Hepatocyte (in vitro differentiated cells): ENCODE results near the gene PRM3. TPM values are rescaled to one million over a fixed set of nuclear protein-coding genes. Genes with fewer than 3 reads are reported as not detected.

ENCODE experiments used
- DNase-seq: peaks from one replicate; pipeline ENCODE4 v3.0.0-alpha.2; 2016; ENCODE audit warnings: low spot score
- H2AFZ ChIP-seq: fragments of 200-600 bp; sonication (generic); 2 replicates; pipeline ENCODE4 v1.6.0; 2016; ENCODE audit warnings: antibody characterized with exemption, mild to moderate bottlenecking
- H3K27ac ChIP-seq: fragments of 200-600 bp; sonication (generic); 2 replicates; pipeline ENCODE4 v1.5.1; 2016; ENCODE audit warnings: mild to moderate bottlenecking
- H3K27me3 ChIP-seq: fragments of 200-600 bp; sonication (generic); 2 replicates; pipeline ENCODE4 v1.6.1; 2016
- H3K36me3 ChIP-seq: fragments of 200-600 bp; sonication (generic); replicated peaks from 2 replicates; pipeline ENCODE4 v1.5.1; 2016; ENCODE audit warnings: low read depth; ENCODE audit not compliant: insufficient read depth
- H3K4me1 ChIP-seq: fragments of 200-600 bp; sonication (generic); 2 replicates; pipeline ENCODE4 v1.5.1; 2016; ENCODE audit warnings: mild to moderate bottlenecking, moderate library complexity; ENCODE audit not compliant: insufficient read depth
- H3K4me2 ChIP-seq: fragments of 200-600 bp; sonication (generic); 2 replicates; pipeline ENCODE4 v1.6.0; 2016
- H3K4me3 ChIP-seq: fragments of 200-600 bp; sonication (generic); 2 replicates; pipeline ENCODE4 v1.5.1; 2016; ENCODE audit warnings: mild to moderate bottlenecking
- H3K79me2 ChIP-seq: fragments of 200-600 bp; sonication (generic); 2 replicates; pipeline ENCODE4 v1.6.0; 2017; ENCODE audit warnings: mild to moderate bottlenecking
- H3K9me2 ChIP-seq: fragments of 200-600 bp; sonication (generic); replicated peaks from 2 replicates; pipeline ENCODE4 v1.6.0; 2017; ENCODE audit warnings: mild to moderate bottlenecking; ENCODE audit not compliant: insufficient read depth
- H3K9me3 ChIP-seq: fragments of 200-600 bp; sonication (generic); 2 replicates; pipeline ENCODE4 v1.5.1; 2016; ENCODE audit warnings: low read depth, mild to moderate bottlenecking
- H4K20me1 ChIP-seq: fragments of 200-600 bp; sonication (generic); 2 replicates; pipeline ENCODE4 v1.6.0; 2016; ENCODE audit warnings: mild to moderate bottlenecking; ENCODE audit not compliant: insufficient read depth, poor library complexity, severe bottlenecking
- EZH2 ChIP-seq: fragments of 200-600 bp; sonication (generic); IDR thresholded peaks from 2 replicates; pipeline ENCODE4 v1.6.1; 2016; ENCODE audit warnings: antibody characterized with exemption, mild to moderate bottlenecking, borderline replicate concordance
- EZH2phosphoT487 ChIP-seq: fragments of 200-600 bp; sonication (generic); IDR thresholded peaks from one replicate; pipeline ENCODE4 v1.6.1; 2018; ENCODE audit warnings: antibody characterized with exemption, mild to moderate bottlenecking, low read depth, moderate library complexity; ENCODE audit not compliant: unreplicated experiment, severe bottlenecking
- WGBS: methylation state at CpG from one replicate; pipeline ENCODE4 v1.1.6; 2016; ENCODE audit warnings: low lambda C conversion rate; ENCODE audit errors: missing lambda C conversion rate; 5-methylcytosine and 5-hydroxymethylcytosine counted together
- polyA plus RNA-seq: library from polyadenylated mRNA; unstranded; fragments of >200 nt; fragmentation: Nextera tagmentation; extraction: Ambion mirVana; gene quantifications from 2 replicates; pipeline ENCODE4 v1.2.1, GENCODE V29; 2016
- total RNA-seq: library from RNA; depleted of rRNA; stranded (reverse); fragments of >200 nt; gene quantifications from 2 replicates; pipeline ENCODE4 v1.2.3, GENCODE V29; 2014
- TF ChIP-seq, protein P1 (sequence below): fragments of 200-600 bp; sonication (generic); IDR thresholded peaks from 2 replicates; pipeline ENCODE4 v1.5.1; 2016; ENCODE audit warnings: antibody characterized with exemption, mild to moderate bottlenecking; ENCODE audit not compliant: poor library complexity

PRM3 gene
- total and polyA plus RNA-seq, 2 experiments from 2014 or later, result not detected

DNA sequence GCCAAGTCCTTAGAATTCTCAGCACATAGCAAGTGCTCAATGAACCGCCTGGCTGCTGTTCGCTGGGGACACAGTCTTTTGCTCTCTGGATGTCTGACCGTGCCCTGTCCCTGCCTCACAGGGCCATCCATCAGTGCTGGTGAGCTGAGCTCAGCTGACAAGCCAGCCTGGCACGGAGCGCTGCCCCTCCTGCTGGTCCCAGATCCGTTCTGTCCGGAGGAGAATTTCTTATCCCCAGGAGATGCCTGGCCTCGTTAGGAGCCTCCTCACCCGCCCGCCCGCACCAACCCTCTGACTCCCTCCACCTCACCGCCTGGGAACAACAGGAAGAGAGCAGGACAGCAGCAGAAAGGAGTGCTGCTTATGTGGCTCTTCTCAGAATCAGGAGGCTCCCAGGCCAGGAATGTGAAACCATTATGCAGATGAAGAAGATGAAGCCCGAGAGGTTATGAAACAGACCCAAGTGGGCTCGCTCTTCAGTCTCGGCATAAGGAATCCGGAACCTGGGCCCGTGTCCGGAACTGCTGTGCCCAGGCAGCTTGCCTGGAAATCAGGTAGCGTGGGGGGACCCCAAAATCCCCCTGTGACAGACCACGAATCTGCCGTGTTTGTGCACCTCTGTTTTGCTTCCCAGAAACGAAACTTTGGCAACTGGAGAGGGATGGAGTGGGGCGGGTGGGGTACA lies 43.0 kb upstream of the PRM3 start:
- TF ChIP-seq EZH2phosphoT487 (no peak), EZH2 (no peak)
- TF ChIP-seq, protein P1, sequence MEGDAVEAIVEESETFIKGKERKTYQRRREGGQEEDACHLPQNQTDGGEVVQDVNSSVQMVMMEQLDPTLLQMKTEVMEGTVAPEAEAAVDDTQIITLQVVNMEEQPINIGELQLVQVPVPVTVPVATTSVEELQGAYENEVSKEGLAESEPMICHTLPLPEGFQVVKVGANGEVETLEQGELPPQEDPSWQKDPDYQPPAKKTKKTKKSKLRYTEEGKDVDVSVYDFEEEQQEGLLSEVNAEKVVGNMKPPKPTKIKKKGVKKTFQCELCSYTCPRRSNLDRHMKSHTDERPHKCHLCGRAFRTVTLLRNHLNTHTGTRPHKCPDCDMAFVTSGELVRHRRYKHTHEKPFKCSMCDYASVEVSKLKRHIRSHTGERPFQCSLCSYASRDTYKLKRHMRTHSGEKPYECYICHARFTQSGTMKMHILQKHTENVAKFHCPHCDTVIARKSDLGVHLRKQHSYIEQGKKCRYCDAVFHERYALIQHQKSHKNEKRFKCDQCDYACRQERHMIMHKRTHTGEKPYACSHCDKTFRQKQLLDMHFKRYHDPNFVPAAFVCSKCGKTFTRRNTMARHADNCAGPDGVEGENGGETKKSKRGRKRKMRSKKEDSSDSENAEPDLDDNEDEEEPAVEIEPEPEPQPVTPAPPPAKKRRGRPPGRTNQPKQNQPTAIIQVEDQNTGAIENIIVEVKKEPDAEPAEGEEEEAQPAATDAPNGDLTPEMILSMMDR, result no peak
- H3K36me3 ChIP-seq, result no peaks in the 10 kb centered on the region
- H3K79me2 ChIP-seq, result no peaks in the 10 kb centered on the region
- 67% methylated on average over 21 of the region's 23 CpGs for WGBS
- H3K27ac ChIP-seq, result peak overlapping the region; percentile 74
- no peaks in the 10 kb centered on the region for H4K20me1 ChIP-seq
- no peak for DNase-seq
- H2AFZ ChIP-seq, result no peak overlapping the region
- peak overlapping the region; percentile 31 for H3K4me2 ChIP-seq
- peaks cover 17% of the 10 kb centered on the region for H3K4me1 ChIP-seq
- H3K27me3 ChIP-seq, result no peaks in the 10 kb centered on the region
- no peak overlapping the region for H3K4me3 ChIP-seq
- H3K9me3 ChIP-seq, result no peaks in the 10 kb centered on the region
- H3K9me2 ChIP-seq, result no peaks in the 10 kb centered on the region

DNA sequence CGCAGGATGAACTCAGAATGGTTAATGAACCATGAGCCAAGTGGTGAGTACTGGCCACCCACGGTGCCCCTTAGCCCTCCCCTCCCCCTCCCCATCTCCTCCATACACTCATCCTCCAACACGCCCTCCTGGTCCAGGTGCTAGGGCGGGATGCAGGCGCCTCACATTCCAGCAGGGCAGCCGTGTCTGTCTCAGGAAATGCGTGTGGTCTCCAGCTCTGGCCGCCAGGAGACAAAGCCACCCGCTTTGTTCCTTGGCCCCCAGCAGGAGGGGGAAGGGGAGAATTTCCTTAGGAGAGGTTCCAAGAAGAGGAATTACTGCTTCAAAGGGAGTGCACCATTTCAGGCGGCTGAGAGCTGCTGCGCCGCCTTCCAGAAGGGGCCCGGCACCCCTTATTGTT lies 42.1 kb upstream of the PRM3 start:
- WGBS, result 28% methylated on average over 12 of the region's 13 CpGs
- no peak overlapping the region for H3K4me2 ChIP-seq

GRCh38 chr16:11314309-11314894 lies 41.0 kb upstream of the PRM3 start:
- Histone ChIP-seq H3K4me2 (no peak overlapping the region), H3K27ac (peak overlapping the region; percentile 59)
- TF ChIP-seq, protein P1, result no peak
- no peak for TF ChIP-seq EZH2

More for the DNA sequence above, 42.1 kb upstream of the PRM3 start:
- Histone ChIP-seq H3K27me3 (no peaks in the 10 kb centered on the region), H3K4me3 (no peak overlapping the region), H3K9me3 (no peaks in the 10 kb centered on the region), H3K27ac (peak overlapping the region; percentile 74), H4K20me1 (no peaks in the 10 kb centered on the region), H3K4me1 (peaks cover 17% of the 10 kb centered on the region), H3K9me2 (no peaks in the 10 kb centered on the region), H2AFZ (no peak overlapping the region), H3K36me3 (no peaks in the 10 kb centered on the region), H3K79me2 (no peaks in the 10 kb centered on the region)
- DNase-seq, result peak; percentile 69
- TF ChIP-seq EZH2phosphoT487, result no peak
- no peak for TF ChIP-seq EZH2
- TF ChIP-seq, protein P1, result no peak

More at GRCh38 chr16:11314309-11314894, 41.0 kb upstream of the PRM3 start:
- peaks cover 18% of the 10 kb centered on the region for H3K4me1 ChIP-seq
- DNase-seq, result no peak
- H4K20me1 ChIP-seq, result no peaks in the 10 kb centered on the region
- H3K27me3 ChIP-seq, result no peaks in the 10 kb centered on the region
- no peaks in the 10 kb centered on the region for H3K9me3 ChIP-seq
- no peaks in the 10 kb centered on the region for H3K79me2 ChIP-seq
- no peaks in the 10 kb centered on the region for H3K9me2 ChIP-seq
- no peaks in the 10 kb centered on the region for H3K36me3 ChIP-seq
- 90% methylated on average over 8 of the region's 8 CpGs for WGBS
- H3K4me3 ChIP-seq, result no peak overlapping the region
- H2AFZ ChIP-seq, result no peak overlapping the region
